Erythroblast (primary cell): ENCODE results near the gene CDRT4.

ENCODE experiments used
- GATA1 ChIP-seq: IDR thresholded peaks from 2 replicates; pipeline ENCODE4 v1.6.1; 2011; ENCODE audit warnings: low read depth, mild to moderate bottlenecking, control low read depth, low read length, moderate library complexity
- POLR2A ChIP-seq: IDR thresholded peaks from 2 replicates; pipeline ENCODE4 v1.6.1; 2011; ENCODE audit warnings: mild to moderate bottlenecking, low read length

- no peak for TF ChIP-seq POLR2A
- no peak for TF ChIP-seq GATA1
Observed at GRCh38 chr17:15509095-15509494, 41.7 kb upstream of the CDRT4 start.
